GM12864 (cell line): Measurements from ENCODE around the gene ZNF416.

Experiments used
- DNase-seq: peaks from one replicate; pipeline ENCODE4 v3.0.0-alpha.2; 2011; ENCODE audit warnings: low read depth
- H3K4me3 ChIP-seq: 2 replicates; pipeline ENCODE4 v1.5.1; 2011; ENCODE audit warnings: mild to moderate bottlenecking, low read depth, low read length, control low read depth
- CTCF ChIP-seq: IDR thresholded peaks from 2 replicates; pipeline ENCODE4 v1.5.1; 2011; ENCODE audit warnings: low read depth, mild to moderate bottlenecking, moderate library complexity, low read length, control low read depth, inconsistent platforms; ENCODE audit errors: missing control alignments

The ZNF416 gene

GRCh38 chr19:57559404-57560025 lies 19.2 kb downstream of the ZNF416 start, which contains the start of gene ZNF550:
Gene ZNF550 (minus strand): TSS chr19:57559863. CDS start chr19:57559682, 181 bp downstream.
- DNase-seq = peak; percentile 68

GRCh38 chr19:57559008-57559403 lies 19.7 kb downstream of the ZNF416 start:
- DNase-seq = no peak
- TF ChIP-seq CTCF = no peak
- peak overlapping the region; percentile 91 for H3K4me3 ChIP-seq

More at GRCh38 chr19:57559404-57560025, 19.2 kb downstream of the ZNF416 start, which contains the start of gene ZNF550:
- TF ChIP-seq CTCF = no peak
- peak within 1 kb of the TSS; percentile 91 for H3K4me3 ChIP-seq

- H3K4me3 ChIP-seq = peak overlapping the region; percentile 91
- no peak for DNase-seq
- no peak for TF ChIP-seq CTCF
Observed at GRCh38 chr19:57558525-57558924, 20.2 kb downstream of the ZNF416 start.

- H3K4me3 ChIP-seq = no peak overlapping the region
- no peak for TF ChIP-seq CTCF
Observed at GRCh38 chr19:57557659-57558058, 21.1 kb downstream of the ZNF416 start.

GRCh38 chr19:57552432-57552831 lies 26.3 kb downstream of the ZNF416 start:
- no peak for TF ChIP-seq CTCF
- no peak for DNase-seq
- no peak overlapping the region for H3K4me3 ChIP-seq

More at GRCh38 chr19:57557659-57558058, 21.1 kb downstream of the ZNF416 start:
- DNase-seq = no peak

- no peak for TF ChIP-seq CTCF
- H3K4me3 ChIP-seq = no peak overlapping the region
- DNase-seq = no peak
Observed at GRCh38 chr19:57546513-57546912, 32.2 kb downstream of the ZNF416 start.
